ENCODE data around the gene PCNX1.
A peak's percentile ranks its signal among the peaks of the same experiment; 100 is the strongest.
"Not testable (repeated sequence)": the region's sequence is repeated elsewhere in the genome, so short reads cannot be mapped to it uniquely, and the experiment has no call there.

PCNX1 gene

DNA sequence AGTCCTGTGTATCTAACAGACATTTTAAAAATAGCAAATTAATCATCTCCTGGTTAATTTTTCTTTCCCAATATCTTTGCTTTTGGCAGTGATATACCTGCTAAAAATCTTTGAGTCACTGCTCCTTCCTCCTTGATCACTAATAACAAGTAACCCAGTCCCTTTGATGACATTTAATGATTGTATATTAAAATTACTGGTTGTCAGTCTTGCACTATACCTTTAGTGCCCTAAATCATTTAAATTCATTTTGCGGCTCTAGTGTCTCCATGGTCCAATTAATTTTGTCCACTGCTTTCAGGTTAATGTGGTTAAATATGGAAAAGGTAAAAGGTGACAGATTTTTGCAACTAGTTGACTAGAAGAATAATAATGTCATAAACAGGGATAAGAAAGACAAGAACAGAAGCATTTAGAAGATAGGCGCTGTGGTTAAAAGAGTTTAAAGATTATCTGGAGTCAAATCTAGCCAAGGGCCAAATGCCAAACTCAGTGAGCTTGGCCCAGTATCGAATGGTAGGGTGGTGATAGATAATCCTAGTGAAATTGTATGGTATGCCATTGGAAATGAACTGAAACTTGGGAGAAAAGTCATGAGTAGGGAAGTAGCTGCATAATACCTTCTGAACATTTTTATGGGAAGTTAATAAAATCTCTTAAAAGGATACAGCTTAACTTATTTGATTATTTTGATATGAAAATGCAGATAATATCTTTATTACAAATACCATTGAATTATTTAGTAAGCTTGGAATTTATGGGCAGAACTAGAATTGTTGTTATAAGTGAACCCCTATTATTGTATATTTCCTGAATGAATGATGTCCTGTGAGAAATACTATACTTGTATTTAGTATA lies 115.0 kb downstream of the PCNX1 start:
- DNase-seq: no peak

DNA sequence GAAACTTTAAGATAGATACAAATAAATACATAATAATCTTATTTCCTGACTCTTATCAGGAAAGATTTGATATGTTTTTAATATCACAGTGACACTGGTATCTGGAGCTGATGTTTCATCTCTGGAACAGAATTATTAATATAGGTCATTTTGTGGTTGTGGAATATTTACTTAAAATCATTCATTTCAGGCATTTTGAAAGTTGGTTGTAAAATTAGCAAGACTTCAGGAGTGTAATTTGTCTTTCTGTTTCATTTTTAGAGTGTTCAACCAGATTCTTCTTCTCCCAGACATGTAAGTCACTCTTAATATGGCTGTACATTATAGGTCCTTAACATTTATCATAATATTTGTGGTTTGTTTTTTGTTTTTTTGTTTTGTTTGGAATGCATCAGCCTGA lies 115.7 kb downstream of the PCNX1 start:
- DNase-seq: no peak

DNA sequence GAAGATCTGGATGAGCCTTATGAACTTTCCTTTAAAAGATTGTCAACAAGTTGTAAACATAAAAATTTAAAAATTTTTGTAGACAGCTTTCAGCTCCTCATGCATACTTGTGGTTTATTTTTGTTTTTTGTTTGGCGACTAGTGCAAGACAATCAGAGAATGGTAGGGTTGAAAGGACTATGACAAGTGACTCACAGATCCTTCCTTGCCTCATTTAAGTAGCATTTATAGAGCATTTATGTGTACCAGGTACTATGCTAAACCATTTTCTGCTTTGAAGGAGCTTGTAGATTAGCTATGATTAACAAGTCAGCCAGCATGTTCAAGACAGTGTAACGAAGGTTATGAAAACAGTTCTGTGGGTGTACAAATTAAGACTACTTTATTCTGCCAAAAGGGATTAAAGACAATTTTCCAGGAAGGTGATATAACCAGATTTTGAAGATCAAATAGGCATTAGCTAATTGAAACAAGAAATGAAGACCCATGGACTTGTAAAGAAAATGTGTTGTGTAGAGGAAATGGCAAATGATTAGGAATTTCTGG lies 122.0 kb downstream of the PCNX1 start:
- no peak for DNase-seq

DNA sequence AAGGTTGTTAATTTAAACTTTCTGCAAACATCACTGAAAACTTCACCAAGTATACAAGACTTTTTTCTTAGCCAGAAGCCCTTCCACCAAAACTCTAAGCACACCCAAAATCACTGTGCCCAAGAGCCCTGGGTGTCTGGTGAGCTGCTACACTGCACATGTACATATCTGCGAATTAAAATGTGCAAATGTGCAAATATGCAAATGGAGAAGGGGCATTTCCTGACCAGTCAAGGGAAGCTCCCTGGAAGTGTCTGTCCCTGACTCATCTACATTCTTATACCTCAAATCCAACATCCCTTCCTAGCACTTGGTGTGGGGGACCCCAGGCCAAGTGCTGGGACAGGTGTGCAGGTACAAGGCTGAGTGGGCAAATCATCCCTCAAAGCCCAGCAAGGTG lies 123.7 kb downstream of the PCNX1 start:
- DNase-seq: no peak

DNA sequence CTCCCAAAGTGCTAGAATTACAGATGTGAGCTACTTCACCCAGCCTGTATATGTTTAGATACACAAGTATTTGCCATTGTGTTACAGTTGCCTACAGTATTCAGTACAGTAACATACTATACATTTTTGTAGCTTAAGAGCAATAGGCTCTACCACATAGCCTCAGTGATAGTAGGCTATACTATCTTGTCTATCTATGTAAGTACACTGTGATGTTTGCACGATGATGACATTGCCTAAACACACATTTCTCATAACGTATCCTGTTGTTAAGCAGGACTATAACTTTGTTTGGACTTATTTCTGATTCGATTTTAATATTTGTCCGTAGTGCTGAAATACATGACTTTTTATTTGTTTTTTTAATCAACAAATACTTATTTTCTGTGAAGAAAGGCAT lies 129.2 kb downstream of the PCNX1 start:
- no peak for DNase-seq

DNA sequence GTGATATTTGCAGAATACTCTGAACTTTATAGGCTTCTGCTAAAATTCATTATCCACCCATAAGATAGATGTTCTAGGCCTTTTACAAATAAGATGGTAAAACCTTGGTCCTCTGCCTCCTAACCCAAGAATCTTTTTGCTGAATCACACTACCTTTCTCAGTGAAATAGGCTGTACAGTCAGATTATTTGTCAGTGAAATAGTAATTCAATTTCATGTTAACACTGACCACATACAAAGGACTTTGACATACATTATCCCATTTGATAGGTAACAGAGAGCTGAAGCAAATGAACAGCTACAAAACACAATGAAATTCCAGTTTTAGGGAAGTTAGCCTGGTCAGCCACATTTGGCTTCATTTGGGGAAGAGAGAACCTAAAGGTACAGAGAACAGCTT lies 141.1 kb downstream of the PCNX1 start:
- DNase-seq: no peak

DNA sequence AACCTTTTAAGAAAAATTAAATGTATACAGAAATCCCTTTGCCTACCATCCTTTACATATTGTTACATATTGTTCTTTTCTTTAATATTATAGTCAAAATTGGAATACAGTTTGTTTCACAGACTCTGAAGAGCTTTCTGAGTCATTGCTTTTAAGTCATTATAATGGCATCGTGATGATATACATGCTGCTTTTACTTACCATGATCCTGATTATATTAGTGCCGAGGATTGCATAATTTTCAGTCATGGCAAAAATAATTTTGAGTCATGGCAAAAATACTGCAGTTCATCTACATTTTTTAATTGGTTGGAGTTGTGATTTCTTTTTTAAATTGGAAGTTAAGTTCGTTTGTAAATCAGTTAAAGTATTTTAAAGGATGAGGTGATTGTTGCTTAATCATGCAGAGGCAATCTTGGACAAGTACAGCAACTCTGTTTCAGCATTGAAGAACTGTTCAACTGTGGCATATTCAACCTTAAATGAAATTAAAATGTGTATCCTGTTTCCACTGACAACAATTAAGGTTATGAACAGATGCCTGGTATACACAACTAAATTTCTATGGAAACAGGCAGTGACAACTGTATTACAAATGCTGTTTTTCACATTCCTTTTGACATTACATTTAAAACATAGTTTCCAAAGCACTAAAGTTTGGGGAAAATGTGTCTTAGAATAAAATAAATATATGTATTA lies 142.3 kb downstream of the PCNX1 start:
- DNase-seq: no peak

DNA sequence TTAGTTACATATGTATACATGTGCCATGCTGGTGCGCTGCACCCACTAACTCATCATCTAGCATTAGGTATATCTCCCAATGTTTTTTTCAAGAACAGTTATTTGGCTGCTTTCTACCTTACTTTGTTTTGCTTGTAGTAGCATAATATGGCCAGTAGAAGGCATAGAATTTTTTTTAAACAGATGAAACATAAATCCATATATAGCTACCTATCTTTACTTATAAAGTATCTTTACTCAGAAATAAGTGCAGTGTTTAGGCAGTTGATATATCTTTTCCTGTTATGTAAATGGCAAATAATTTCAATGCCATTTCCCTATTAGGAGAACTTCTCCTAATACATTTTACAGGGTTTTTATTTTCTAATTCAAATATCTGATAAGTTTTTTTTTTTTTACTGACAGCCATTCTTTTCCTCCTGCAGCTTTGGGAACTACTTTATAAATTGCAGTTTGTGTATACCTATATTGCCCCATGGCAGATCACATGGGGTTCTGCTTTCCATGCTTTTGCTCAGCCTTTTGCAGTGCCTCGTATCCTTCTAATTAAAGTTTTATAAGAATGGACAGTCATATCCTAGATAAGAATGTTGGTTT lies 143.1 kb downstream of the PCNX1 start:
- peak in 1 of 2 experiments; percentile 33 for DNase-seq

DNA sequence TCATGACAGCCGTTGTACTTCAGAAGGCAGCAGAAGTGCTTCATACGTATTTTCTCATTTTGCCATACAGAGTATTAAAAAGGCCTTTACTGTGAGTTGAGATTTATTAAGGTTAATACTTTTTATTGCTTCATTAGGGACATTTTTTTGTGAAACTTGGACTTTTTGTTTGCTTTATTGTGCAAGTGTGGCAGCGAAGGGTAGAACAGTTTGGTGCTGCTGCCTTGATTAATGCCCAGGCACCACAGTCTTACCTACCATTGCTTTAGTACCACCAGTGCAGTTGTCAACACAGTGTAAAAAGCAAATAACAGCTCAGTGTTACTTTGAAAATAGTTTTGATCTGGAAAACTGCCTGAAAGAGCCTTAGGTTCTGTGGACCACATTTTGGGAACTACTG lies 147.4 kb downstream of the PCNX1 start:
- DNase-seq: no peak

DNA sequence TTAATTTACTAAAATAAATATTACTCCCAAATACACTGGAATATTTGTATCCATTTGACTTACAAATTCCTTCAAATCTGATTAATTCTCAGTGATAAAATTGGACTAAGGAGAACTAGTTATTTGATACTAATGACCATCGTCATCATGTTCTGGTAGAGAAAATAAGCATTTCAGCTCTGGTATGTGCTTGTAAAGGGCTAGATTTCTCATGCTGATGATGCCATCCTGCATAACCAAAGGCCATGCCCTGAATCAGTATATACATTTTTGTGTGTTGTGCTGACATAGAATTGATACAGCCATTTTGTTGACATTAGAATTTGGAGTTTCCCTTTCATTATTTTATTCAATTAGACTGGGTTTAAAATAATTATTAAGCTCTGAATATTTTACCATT lies 148.9 kb downstream of the PCNX1 start:
- DNase-seq: no peak

DNA sequence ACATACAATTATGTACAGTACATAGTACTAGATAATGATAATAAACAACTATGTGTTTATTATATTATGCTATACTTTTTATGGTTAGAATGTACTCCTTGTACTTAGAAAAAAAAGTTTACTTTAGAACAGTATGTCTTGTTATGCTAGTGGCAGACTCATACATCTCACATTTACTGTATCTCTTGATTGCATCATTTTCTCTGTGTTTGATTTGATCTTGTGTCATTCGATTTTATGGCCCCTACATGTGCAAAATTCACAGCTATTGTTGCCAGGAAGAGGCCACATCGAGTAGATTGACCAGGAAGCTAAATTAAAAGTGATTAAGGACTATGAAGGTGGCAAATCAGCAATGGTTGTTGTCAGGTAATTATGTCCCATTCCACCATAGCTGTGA lies 153.0 kb downstream of the PCNX1 start:
- DNase-seq: no peak

DNA sequence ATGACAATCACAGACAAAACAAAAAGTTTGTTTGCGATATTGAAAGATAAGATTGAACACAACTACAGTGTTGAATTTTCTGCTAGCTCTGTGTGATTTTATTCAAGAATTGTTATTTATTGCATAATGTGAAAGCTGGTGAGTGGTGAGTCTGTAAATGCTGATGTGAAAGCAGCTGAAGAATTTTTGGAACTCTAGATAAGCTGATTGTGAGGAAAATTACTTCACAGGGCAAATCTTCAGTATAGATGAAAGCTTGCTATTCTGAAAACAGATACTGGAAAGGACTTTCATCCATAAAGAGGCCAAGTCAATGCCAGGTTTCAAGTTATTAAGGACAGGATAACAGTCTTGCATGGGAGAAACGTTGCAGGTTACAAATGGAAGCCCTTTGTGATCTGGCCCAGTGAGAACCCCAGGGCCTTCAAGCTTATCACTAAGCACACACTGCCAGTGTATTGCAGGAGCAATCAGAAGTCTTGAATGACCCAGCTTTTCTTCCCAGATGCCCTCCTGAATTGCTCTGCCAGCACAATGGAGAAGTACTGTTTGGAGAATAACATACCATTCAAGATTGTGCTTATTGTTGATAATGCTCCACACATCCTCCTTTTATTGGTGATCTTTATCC lies 153.7 kb downstream of the PCNX1 start:
- DNase-seq: no peak

DNA sequence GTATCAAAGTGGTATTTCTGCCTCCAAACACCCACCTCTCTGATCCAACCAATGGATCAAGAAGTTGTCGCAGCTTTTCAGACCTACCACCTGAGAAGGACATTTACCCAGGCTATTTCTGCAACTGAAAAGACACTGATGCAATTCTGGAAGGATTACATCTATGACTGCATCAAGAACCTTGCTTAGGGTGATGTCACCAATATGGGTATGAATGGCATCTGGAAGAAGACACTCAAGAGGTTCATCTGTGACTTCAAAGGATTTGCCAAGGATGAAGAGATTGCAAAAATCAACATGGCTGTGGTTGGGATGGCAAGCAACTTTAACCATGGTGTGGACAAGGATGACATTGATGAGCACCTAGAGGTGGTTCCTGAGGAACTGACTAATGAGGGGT lies 154.2 kb downstream of the PCNX1 start:
- DNase-seq: no peak

DNA sequence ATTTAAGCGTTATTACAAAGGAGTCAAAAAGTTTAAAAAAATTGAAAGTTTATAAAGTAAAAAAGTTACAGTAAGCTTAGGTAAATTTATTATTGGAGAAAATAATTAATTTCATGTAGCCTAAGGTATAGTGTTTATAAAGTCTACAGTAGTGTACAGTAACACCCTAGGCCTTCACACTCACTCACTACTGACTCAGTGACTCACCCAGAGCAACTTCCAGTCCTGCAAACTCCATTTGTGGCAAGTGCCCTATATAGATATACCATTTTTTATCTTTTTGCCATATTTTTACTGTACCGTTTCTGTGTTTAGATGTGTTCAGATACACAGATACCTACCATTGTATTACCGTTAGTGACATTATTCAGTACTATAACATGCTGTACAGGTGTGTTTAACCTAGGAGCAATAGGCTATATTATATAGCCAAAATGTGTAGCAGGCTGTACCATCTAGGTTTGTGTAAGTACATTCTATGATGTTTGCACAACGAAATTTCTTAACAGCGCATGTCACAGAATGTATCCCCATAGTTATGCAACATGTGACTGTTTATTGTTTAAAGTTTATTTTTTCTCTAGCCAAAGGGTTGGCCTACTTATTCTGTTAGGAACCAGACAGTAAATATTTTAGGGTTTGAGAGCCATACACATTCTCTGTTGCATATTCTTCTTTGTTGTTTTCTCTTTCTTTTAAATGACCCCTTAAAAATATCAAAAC lies 155.5 kb downstream of the PCNX1 start:
- DNase-seq: no peak

DNA sequence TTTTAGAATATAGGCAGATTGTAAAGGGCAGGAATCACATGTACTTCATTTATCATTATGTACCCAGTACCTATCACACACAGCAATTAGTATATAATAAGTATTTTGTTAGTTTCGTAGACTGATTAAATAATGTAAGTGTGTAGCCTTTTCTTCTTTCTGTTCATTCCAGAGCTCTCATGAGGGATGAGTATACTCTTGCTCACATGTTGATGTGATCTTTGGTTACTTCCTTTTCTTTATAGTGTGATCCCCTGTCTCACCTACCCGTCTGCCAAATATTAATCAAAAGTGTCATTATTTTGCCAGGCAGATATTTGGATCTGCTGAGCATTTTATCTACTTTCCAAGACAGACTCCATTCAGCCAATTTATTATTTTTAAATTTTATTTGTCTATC lies 156.1 kb downstream of the PCNX1 start:
- DNase-seq: no peak

DNA sequence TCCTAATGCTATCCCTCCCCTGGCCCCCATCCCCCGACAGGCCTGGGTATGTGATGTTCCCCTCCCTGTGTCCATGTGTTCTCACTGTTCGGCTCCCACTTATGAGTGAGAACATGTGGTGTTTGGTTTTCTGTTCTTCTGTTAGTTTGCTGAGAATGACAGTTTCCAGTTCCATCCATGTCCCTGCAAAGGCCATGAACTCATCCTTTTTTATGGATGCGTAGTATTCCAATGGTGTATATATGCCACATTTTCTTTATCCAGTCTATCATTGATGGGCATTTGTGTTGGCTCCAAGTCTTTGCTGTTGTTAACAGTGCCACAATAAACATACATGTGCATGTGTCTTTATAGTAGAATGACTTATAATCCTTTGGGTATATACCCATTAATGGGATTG lies 157.5 kb downstream of the PCNX1 start:
- DNase-seq: not testable (repeated sequence)

DNA sequence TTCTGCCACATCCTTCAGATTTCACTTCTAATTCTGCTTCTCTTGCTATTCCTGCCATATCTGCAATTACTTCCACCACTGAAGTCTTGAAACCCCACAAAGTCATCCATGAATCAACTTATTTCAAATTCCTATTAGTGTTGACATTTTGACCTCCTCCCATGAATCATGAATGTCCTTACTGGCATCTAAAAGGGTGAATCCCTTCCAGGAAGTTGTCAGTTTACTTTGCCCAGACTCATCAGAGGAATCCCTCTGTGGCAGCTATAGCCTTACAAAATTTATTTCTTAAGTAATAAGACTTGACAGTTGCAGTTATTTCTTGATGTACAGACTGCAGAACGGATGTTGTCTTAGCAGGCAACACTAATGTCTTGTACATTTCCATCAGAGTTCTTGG lies 162.9 kb downstream of the PCNX1 start:
- no peak for DNase-seq

DNA sequence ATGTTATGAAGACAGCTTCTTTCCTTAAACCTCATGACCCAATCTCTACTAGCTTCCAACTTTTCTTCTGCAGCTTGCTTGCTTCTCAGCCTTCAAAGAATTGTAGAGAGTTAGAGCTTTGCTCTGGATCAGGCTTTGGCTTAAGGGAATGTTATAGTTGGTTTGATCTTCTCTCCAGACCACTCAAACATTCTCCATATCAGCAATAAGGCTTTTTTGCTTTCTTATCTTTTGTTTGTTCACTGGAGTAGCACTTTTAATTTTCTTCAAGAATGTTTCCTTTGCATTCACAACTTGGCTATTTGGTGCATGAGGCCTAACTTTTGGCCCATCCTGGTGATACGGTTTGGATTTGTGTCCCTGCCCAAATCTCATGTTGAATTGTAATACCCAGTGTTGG lies 163.8 kb downstream of the PCNX1 start:
- DNase-seq: no peak

DNA sequence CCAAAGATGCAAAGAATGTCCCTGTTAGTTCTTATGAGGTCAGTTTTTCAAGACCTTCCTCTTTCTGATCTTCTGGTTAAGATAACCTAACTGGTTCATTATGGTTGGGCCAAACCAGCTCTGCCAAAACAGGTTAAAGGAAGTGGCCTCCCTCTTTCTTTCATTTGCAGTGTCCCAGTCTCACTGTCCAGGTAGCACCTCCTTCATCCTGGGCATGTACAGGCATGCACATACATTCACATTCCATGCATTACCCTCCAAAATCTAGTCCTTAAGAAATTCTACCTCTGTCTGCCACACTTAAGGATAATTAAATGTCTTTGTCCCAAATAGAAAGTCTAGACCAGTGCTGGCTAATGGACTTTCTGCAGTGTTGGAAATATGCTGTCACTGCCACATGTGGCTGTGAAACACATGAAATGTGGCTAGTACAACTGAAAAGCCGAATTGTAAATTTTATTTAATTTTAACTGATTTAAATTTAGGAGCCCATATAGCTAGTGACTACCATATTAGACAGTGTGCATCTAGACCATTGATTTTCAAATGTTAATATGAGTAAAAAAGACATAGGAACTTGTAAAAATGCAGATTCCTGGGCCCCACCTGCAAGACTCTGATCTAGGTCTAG lies 169.3 kb downstream of the PCNX1 start:
- no peak for DNase-seq

DNA sequence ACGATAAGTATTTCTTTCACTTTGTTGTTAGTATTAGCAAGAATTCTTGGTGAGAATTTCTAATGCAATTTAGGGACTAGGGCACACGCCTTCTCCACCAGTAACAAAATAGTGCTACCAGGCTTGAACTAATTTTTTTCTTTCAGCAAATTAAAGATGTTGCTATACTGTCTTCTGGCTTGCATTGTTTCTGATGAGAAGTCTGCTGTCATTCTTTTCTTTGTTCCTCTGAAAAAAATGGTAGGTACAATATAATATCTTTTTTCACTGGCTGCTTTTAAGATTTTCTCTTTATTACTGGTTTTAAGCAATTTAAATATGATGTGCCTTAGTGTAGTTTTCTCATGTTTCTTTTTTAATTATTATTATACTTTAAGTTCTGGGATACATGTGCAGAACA lies 171.2 kb downstream of the PCNX1 start:
- DNase-seq: no peak

DNA sequence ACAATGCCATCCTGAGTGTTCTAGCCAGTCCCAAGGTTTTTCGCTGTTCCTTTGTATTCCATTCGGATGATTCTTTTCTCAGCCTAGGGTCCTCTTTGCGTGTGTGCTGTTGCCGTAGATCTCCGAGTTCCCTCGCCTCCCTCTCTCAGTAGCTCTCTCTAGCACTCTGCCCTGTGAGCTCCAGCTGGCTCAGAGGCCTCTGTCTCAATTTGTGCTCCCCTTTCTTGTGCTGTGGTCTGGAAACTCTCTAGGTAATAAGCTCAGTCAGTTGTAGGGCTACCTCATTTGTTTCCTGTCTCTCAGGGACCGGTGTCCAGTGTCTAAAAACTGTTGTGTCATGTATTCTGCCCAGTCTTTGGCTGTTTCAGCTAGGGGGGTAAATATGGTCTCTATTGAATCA lies 179.3 kb downstream of the PCNX1 start:
- DNase-seq: no peak

DNA sequence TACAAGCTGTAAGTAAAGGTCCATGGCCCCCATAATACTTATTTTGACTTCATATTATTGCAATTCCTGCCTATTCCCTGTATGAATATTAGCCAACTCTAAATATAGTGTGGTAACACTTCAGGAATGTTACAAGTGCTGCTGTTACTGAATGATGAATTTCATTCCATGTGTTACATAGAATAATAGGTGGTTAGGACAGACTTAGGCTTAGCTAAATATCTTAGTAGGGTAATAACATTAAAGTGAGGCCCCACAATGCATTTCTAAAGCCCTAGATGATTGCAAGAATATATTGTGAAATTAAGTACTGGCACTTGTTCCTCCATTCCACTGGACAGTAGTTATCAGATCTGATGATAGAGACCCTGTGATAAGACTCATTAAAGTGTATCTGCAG lies 182.7 kb downstream of the PCNX1 start:
- DNase-seq: no peak

Data from SW 1271 (cell line).